GM10266 (cell line): ENCODE data around the gene ZBTB44.
"Not testable (repeated sequence)": the region's sequence is repeated elsewhere in the genome, so short reads cannot be mapped to it uniquely, and the experiment has no call there.

ENCODE experiments used
- DNase-seq: peaks from one replicate; pipeline ENCODE4 v3.0.0; 2012; ENCODE audit errors: extremely low spot score
- TF ChIP-seq, protein P1 (sequence below): IDR thresholded peaks from 2 replicates; pipeline ENCODE4 v1.5.1; 2012; ENCODE audit warnings: mild to moderate bottlenecking, low read depth; ENCODE audit not compliant: control insufficient read depth, insufficient read depth; ENCODE audit errors: missing control alignments

The ZBTB44 gene

DNA sequence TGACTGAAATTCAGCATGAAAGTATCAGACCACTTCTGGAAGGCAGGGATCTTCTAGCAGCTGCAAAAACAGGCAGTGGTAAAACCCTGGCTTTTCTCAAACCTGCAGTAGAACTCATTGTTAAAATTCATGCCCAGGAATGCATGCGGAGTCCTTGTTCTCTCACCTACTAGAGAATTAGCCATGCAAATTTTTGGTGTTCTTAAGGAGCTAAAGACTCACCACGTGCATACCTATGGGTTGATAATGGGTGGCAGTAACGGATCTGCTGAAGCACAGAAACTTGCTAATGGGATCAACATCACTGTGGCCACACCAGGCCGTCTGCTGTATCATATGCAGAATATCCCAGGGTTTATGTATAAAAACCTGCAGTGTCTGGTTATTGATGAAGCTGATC lies 19.1 kb downstream of the ZBTB44 start:
- TF ChIP-seq, protein P1, sequence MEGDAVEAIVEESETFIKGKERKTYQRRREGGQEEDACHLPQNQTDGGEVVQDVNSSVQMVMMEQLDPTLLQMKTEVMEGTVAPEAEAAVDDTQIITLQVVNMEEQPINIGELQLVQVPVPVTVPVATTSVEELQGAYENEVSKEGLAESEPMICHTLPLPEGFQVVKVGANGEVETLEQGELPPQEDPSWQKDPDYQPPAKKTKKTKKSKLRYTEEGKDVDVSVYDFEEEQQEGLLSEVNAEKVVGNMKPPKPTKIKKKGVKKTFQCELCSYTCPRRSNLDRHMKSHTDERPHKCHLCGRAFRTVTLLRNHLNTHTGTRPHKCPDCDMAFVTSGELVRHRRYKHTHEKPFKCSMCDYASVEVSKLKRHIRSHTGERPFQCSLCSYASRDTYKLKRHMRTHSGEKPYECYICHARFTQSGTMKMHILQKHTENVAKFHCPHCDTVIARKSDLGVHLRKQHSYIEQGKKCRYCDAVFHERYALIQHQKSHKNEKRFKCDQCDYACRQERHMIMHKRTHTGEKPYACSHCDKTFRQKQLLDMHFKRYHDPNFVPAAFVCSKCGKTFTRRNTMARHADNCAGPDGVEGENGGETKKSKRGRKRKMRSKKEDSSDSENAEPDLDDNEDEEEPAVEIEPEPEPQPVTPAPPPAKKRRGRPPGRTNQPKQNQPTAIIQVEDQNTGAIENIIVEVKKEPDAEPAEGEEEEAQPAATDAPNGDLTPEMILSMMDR, result no peak
- DNase-seq, result no peak

DNA sequence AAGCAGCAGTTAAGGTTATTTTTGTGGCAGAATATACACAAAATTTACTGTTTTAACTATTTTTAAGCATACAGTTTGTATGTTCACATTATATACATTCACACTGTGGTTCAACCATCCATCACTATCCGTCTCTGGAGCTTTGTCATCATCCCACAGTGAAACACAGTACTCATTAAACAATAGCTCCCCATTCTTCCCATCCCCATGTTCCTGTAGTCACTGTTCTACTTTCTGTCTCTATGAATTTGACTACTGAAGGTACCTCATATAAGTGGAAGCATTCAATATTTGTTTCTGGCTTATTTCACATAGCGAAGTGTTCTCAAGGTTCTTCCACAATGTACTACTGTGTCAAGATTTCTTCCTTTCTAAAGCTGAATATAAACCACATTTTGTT lies 32.6 kb downstream of the ZBTB44 start:
- TF ChIP-seq, protein P1, result no peak
- no peak for DNase-seq

DNA sequence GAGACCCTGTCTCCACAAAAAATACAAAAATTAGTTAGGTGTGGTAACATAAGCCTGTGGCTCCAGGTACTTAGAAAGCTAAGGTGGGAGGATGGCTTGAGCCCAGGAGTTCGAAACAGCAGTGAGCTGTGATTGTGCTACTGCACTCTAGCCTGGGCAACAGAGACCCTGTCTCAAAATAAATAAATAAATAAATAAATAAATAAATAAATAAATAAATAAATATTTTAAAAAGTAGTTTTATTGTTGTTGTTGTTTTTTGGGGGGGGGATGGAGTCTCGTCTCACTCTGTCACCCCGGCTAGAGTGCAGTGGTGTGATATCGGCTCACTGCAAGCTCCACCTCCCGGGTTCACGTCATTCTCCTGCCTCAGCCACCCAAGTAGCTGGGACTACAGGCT lies 33.4 kb downstream of the ZBTB44 start:
- not testable (repeated sequence) for DNase-seq

DNA sequence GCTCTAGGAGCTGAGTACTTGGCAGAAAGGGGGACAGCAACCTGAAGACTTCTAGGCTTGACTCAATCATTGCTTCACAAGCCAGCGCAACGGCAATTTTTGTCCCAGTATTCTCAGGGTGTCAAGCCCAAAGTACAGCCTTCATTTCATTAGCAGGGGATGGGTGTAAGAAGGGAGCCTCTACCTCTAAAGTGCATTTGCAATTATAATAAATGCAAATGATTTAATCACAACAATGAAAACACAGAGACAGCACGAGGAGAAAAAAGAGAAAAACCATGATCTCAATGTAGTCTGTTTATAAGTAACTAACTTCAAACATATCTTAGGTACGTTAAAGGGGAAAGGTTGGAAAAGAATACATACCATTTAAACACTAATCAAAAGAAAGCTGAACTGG lies 34.7 kb downstream of the ZBTB44 start:
- TF ChIP-seq, protein P1, result no peak
- DNase-seq, result no peak

DNA sequence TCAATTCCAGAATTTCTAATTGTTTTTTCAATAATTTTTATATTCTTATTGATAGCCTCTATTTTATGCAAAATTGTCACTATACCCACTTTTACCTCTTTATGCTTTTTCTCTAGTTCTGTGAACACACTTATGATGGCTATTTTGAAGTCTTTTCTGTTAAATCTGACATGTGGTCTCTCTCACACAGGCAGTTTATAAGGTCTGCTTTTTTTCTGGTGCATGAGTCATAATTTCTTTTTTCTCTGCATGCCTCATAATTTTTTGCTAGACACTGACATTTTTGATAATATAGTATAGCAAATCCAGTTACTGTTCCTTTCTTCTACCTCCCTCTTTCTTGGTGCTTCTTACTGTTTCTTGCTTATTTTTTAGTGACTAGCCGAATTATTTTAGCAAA lies 36.0 kb downstream of the ZBTB44 start:
- no peak for DNase-seq
- TF ChIP-seq, protein P1, result no peak

DNA sequence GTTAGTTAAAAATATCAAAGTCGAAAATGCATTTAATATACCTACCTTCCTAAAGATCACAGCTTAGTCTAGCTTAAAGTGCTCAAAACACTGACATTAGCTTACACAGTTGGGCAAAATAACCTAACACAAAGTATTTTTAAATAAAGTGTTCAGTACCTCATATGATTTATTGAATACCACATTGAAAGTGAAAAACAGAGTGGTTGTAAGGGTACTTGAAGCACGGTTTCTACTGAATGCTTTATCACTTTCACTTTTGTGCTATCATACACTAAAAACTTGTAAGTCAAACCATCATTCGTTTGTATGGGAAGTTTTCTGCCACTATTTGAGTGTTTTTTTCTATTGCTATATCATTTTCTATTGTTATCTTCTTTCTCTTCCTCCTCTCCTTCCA lies 36.6 kb downstream of the ZBTB44 start:
- DNase-seq, result peak; percentile 17

DNA sequence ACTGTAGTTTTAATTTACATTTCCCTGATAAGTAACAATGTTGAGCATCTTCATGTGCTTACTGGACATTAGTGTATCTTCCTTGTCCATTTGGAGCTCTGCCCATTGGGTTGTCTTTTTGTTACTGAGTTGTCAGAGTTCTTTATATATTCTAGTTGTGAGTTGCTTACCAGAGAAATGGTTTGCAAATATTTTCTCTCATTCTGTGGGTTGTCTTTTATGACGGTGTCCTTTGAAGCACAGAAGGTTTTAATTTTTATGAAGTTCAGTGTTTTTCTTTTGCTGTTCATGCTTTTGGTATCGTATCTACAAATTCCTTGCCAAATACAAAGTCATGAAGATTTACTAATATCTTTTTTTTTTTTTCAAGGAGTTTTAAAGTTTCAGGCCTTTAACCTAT lies 42.4 kb downstream of the ZBTB44 start:
- no peak for DNase-seq
- TF ChIP-seq, protein P1, result no peak

More for the DNA sequence above, 36.6 kb downstream of the ZBTB44 start:
- TF ChIP-seq, protein P1, result no peak

DNA sequence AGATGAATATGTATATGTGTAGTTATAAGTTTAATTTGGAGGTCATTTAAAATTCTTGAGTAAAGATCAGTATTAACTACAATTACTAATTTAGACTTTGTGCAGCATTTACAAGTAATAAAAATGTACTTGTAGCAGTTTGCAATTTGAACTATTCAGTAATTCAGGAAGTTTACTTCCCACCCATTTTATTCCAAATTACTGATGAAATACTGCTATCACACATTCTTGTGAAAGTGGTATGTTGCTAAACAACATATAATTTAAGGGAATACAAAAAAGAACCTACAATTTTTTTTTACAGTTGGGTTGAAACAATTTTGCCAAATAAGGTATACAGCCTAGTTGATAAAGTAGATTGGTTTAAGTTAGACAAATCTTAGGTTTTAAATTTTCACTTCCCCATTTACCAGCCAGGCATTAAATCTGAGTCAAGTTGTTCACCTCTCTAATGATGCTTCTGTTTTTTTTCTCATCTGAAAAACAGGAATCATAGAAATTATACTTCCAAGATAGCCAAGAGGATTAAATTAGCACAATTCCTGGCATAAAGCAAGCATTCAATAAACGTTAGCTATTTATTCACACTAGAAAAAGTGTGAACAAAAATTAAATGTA lies 45.3 kb downstream of the ZBTB44 start:
- DNase-seq, result peak; percentile 23
- TF ChIP-seq, protein P1, result no peak
